ENCODE measurements around the gene BCAT1. TPM values are rescaled to one million over a fixed set of nuclear protein-coding genes. Genes with fewer than 3 reads are reported as not detected.

The BCAT1 gene
- total RNA-seq, 4 donors from 2014 or later: 11.4 to 39.3 (median 18.0) TPM

DNA sequence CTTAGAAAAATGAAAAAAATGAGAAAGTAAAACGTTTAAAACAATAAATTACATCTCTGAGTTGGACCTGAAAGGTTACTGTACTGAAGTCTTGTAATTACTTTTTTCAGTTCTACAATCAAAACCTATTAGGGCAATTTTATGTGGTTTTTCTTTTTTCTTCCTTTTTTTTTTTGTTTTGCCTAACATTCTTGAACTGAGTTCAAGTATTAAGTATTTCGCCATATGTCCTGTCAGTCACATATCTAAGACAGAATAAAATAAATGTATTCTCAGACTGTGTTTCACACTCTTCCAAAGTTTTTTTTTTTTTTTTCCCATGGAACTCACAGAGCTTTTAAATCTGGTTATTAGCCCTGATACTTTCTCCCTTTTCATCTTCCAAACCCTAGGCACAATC is 172.0 kb downstream of the BCAT1 start:
- 57 to 58% methylated on average over 2 of the region's 2 CpGs for WGBS, 2 donors (ENCODE audit: low coverage in 1 of 2)
- no peak overlapping the region for H3K4me3 ChIP-seq
- peaks cover 0 to 14% (median 0%) of the 10 kb centered on the region in 3 donors for H3K4me1 ChIP-seq
- TF ChIP-seq, protein P1, sequence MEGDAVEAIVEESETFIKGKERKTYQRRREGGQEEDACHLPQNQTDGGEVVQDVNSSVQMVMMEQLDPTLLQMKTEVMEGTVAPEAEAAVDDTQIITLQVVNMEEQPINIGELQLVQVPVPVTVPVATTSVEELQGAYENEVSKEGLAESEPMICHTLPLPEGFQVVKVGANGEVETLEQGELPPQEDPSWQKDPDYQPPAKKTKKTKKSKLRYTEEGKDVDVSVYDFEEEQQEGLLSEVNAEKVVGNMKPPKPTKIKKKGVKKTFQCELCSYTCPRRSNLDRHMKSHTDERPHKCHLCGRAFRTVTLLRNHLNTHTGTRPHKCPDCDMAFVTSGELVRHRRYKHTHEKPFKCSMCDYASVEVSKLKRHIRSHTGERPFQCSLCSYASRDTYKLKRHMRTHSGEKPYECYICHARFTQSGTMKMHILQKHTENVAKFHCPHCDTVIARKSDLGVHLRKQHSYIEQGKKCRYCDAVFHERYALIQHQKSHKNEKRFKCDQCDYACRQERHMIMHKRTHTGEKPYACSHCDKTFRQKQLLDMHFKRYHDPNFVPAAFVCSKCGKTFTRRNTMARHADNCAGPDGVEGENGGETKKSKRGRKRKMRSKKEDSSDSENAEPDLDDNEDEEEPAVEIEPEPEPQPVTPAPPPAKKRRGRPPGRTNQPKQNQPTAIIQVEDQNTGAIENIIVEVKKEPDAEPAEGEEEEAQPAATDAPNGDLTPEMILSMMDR (IDR thresholded peaks at IDR 0.05): no peak
- TF ChIP-seq POLR2A (IDR thresholded peaks at IDR 0.05) (no peak), POLR2AphosphoS5 (IDR thresholded peaks at IDR 0.05) (no peak), EP300 (IDR thresholded peaks at IDR 0.05) (no peak)
- no peaks in the 10 kb centered on the region for H3K9me3 ChIP-seq
- H3K27me3 ChIP-seq: no peaks in the 10 kb centered on the region
- H3K27ac ChIP-seq: no peak overlapping the region
- no peaks in the 10 kb centered on the region for H3K36me3 ChIP-seq
- ATAC-seq: no peak

GRCh38 chr12:24775073-24775472 is 173.8 kb downstream of the BCAT1 start:
- no peak for TF ChIP-seq EP300 (IDR thresholded peaks at IDR 0.05)
- no peak for TF ChIP-seq POLR2A (IDR thresholded peaks at IDR 0.05)
- TF ChIP-seq POLR2AphosphoS5 (IDR thresholded peaks at IDR 0.05): no peak
- TF ChIP-seq, protein P1 (IDR thresholded peaks at IDR 0.05): no peak
- Histone ChIP-seq H3K4me3 (no peak overlapping the region), H3K36me3 (no peaks in the 10 kb centered on the region), H3K27ac (no peak overlapping the region), H3K9me3 (no peaks in the 10 kb centered on the region), H3K27me3 (no peaks in the 10 kb centered on the region), H3K4me1 (peaks cover 0 to 14% (median 0%) of the 10 kb centered on the region in 3 donors)
- ATAC-seq: no peak
- 86 to 100% methylated on average over 2 to 4 of the region's 5 CpGs for WGBS, 2 donors (ENCODE audit: low coverage in 1 of 2)

DNA sequence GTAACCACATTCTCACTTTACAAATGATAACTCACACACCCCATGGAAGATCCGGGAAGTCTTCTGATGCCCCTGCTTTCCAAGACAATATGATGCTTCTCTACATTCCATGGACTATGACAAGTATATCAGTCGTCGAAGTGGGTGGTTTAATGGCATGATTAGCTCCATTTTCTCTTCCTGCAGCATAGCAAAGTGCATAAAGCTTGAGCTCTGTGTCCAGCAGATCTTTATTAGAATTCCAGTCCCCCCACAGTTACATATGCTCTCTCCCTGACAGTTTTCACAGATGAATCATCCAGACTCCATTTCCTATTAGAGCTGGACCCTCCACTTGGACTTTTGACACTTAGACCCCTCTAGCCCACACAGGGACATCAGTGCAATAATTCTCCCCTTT is 174.9 kb downstream of the BCAT1 start:
- no peak overlapping the region for H3K4me3 ChIP-seq
- no peaks in the 10 kb centered on the region for H3K27me3 ChIP-seq
- H3K27ac ChIP-seq: no peak overlapping the region
- ATAC-seq: no peak
- H3K4me1 ChIP-seq: peaks cover 0 to 14% (median 0%) of the 10 kb centered on the region in 3 donors
- TF ChIP-seq EP300 (IDR thresholded peaks at IDR 0.05) (no peak), POLR2A (IDR thresholded peaks at IDR 0.05) (no peak), POLR2AphosphoS5 (IDR thresholded peaks at IDR 0.05) (no peak)
- TF ChIP-seq, protein P1 (IDR thresholded peaks at IDR 0.05): no peak
- H3K9me3 ChIP-seq: no peaks in the 10 kb centered on the region
- H3K36me3 ChIP-seq: no peaks in the 10 kb centered on the region
- WGBS, 2 donors (ENCODE audit: low coverage in 1 of 2): 86 to 87% methylated on average over 1 to 3 of the region's 3 CpGs

DNA sequence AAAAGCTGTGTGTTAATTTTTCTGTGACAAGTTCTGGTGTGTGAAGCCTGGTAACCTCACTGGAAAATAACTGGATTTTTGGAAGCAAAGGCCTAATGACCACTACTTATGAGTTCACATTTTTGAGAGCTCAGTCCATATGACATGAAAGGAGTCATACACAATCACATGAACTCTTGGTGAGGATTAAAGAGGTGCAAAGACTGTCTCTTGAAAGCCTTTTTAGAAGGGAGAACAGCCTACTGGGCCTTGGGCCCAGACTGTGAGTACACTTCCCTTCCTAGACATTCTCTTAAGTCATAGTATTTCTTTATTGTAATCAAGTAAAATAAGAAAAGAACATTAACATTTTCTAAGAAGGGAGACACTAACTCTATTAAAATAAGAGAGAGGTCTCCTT is 176.1 kb downstream of the BCAT1 start:
- Histone ChIP-seq H3K9me3 (no peaks in the 10 kb centered on the region), H3K36me3 (no peaks in the 10 kb centered on the region), H3K4me1 (peaks cover 0 to 4% (median 0%) of the 10 kb centered on the region in 3 donors), H3K4me3 (no peak overlapping the region), H3K27me3 (no peaks in the 10 kb centered on the region), H3K27ac (no peak overlapping the region)
- TF ChIP-seq POLR2AphosphoS5 (IDR thresholded peaks at IDR 0.05): no peak
- no peak for TF ChIP-seq POLR2A (IDR thresholded peaks at IDR 0.05)
- TF ChIP-seq, protein P1 (IDR thresholded peaks at IDR 0.05): no peak
- no peak for TF ChIP-seq EP300 (IDR thresholded peaks at IDR 0.05)
- ATAC-seq: no peak

DNA sequence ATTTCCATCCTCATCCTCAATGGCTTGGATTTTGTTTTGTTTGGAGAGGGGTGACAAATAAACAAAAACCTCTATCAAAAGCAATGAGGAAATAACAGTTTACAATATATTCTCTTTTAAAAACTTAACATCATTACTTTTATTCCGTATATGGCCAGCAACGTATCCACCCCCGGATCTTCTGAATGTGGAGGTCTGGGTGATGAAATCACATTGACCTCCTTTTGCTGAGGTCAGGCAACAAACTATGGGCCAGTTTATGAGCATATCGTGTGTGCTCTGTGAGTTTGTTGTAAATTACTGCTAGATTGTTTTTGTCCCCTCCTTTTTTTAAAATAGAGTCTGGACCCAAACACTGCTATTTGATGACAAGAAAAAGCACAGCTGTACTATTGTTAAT is 178.1 kb downstream of the BCAT1 start:
- peaks cover 0 to 8% (median 0%) of the 10 kb centered on the region in 3 donors for H3K9me3 ChIP-seq
- TF ChIP-seq POLR2AphosphoS5 (IDR thresholded peaks at IDR 0.05): no peak
- TF ChIP-seq EP300 (IDR thresholded peaks at IDR 0.05): no peak
- TF ChIP-seq POLR2A (IDR thresholded peaks at IDR 0.05): no peak
- TF ChIP-seq, protein P1 (IDR thresholded peaks at IDR 0.05): no peak
- no peaks in the 10 kb centered on the region for H3K4me1 ChIP-seq
- no peak for ATAC-seq
- no peaks in the 10 kb centered on the region for H3K36me3 ChIP-seq
- H3K4me3 ChIP-seq: no peak overlapping the region
- no peak overlapping the region for H3K27ac ChIP-seq
- no peaks in the 10 kb centered on the region for H3K27me3 ChIP-seq
- WGBS, 2 donors (ENCODE audit: low coverage in 1 of 2): 42 to 59% methylated on average over 4 of the region's 4 CpGs
